K562 (cell line): Measurements from ENCODE around the gene OR12D3. TPM values are rescaled to one million over a fixed set of nuclear protein-coding genes. Genes with fewer than 3 reads are reported as not detected.

Experiments used
- ATAC-seq: fragments of 200-7000 bp; cut with Tn5 transposase; 3 replicates; pipeline ENCODE4 v1.9.1; 2020; ENCODE audit warnings: moderate library complexity
- BruUV-seq: library from RNA; stranded (reverse); fragments of 400-500 nt; replicated peaks from 2 replicates; lab custom pipeline; 2021; lab: Mats Ljungman, UMichigan
- CTCF ChIA-PET: fragments of 300-600 bp; formaldehyde crosslinking; extraction: SDS; loops from one replicate; lab custom pipeline; 2021; ENCODE audit warnings: low intra/inter-chr PET ratio; lab: Yijun Ruan, JAX
- POLR2A ChIA-PET: fragments of 300-600, 350-650 bp; sonication (Branson Sonifier 250); formaldehyde crosslinking; extraction: SDS; loops from one replicate; lab custom pipeline; 2021; ENCODE audit warnings: antibody characterized with exemption, inconsistent platforms; lab: Yijun Ruan, JAX
- DNase-seq, 4 experiments: peaks; one replicate each; pipeline versions ENCODE4 v3.0.0 to v3.0.0-alpha.2; 2011 to 2018; ENCODE audit warnings: low spot score in 3 of 4, mixed read lengths in 3 of 4; ENCODE audit errors: extremely low read depth in 1 of 4
- FAIRE-seq: peaks from 2 replicates; lab custom pipeline; 2011; peaks lifted over from hg19 to GRCh38; lab: Jason Lieb, UNC
- H2AFZ ChIP-seq: 2 replicates; pipeline ENCODE4 v1.6.0; 2011; ENCODE audit warnings: low read depth, low read length, control low read depth, inconsistent platforms
- H3K27ac ChIP-seq: fragments of 200-600 bp; 3 replicates; pipeline ENCODE4 v1.8.0; 2011; ENCODE audit warnings: low read depth, mild to moderate bottlenecking, control low read depth, inconsistent platforms, low read length, moderate library complexity, mixed read lengths; ENCODE audit errors: extremely low read depth
- H3K27me3 ChIP-seq, 2 experiments: fragments of 300-600 bp in 1 of 2; 2 replicates in 1 of 2; 3 replicates in 1 of 2; pipeline versions ENCODE4 v1.6.0 to v1.8.0; 2011; ENCODE audit warnings: inconsistent platforms in 2 of 2, low read length in 2 of 2, mild to moderate bottlenecking in 1 of 2, mixed read lengths in 1 of 2, moderate library complexity in 1 of 2; ENCODE audit not compliant: control insufficient read depth in 2 of 2, insufficient read depth in 2 of 2
- H3K36me3 ChIP-seq: fragments of 300-600 bp; 3 replicates; pipeline ENCODE4 v1.8.0; 2011; ENCODE audit warnings: mild to moderate bottlenecking, low read length, inconsistent platforms; ENCODE audit not compliant: control insufficient read depth, insufficient read depth
- H3K4me1 ChIP-seq, 2 experiments: fragments of 200-600 bp in 1 of 2; replicated peaks in 1 of 2; 2 replicates in 1 of 2; 3 replicates in 1 of 2; pipeline versions ENCODE4 v1.5.1 to v1.8.0; 2011; ENCODE audit warnings: inconsistent platforms in 2 of 2, low read length in 2 of 2, mild to moderate bottlenecking in 1 of 2, mixed read lengths in 1 of 2, moderate library complexity in 1 of 2; ENCODE audit not compliant: control insufficient read depth in 2 of 2, insufficient read depth in 2 of 2
- H3K4me2 ChIP-seq: 2 replicates; pipeline ENCODE4 v1.6.1; 2011; ENCODE audit warnings: low read length, control low read depth, inconsistent platforms, mixed read lengths; ENCODE audit not compliant: insufficient read depth
- H3K4me3 ChIP-seq: fragments of 200-600 bp; sonication (generic), shearing (Covaris generic); 2 replicates; pipeline ENCODE4 v1.5.1; 2016; ENCODE audit warnings: control low read depth, inconsistent platforms
- H3K79me2 ChIP-seq: fragments of 200-600 bp; 3 replicates; pipeline ENCODE4 v1.8.0; 2011; ENCODE audit warnings: low read length, inconsistent platforms; ENCODE audit not compliant: control insufficient read depth, insufficient read depth
- H3K9ac ChIP-seq, 2 experiments: 2 replicates each; pipeline versions ENCODE4 v1.6.0 to v1.6.1; 2011; ENCODE audit warnings: low read depth in 2 of 2, low read length in 2 of 2, control low read depth in 1 of 2, inconsistent platforms in 1 of 2, mild to moderate bottlenecking in 1 of 2, mixed read lengths in 1 of 2; ENCODE audit not compliant: insufficient read depth in 1 of 2
- H3K9me1 ChIP-seq: one replicate; pipeline ENCODE4 v1.6.0; 2011; ENCODE audit warnings: inconsistent platforms, mild to moderate bottlenecking, low read length, moderate library complexity; ENCODE audit not compliant: control insufficient read depth, insufficient read depth
- H3K9me3 ChIP-seq: replicated peaks from 2 replicates; pipeline ENCODE4 v1.5.1; 2011; ENCODE audit warnings: low read depth, low read length, inconsistent platforms; ENCODE audit not compliant: control insufficient read depth, insufficient read depth
- H4K20me1 ChIP-seq: replicated peaks from 2 replicates; pipeline ENCODE4 v1.6.1; 2011; ENCODE audit warnings: low read length, inconsistent platforms, mixed read lengths; ENCODE audit not compliant: control insufficient read depth, insufficient read depth
- ADNP ChIP-seq: fragments of 200-800 bp; sonication (Bioruptor generic); IDR thresholded peaks from 2 replicates; pipeline ENCODE4 v1.6.1; 2016; ENCODE audit warnings: missing genetic modification characterization, missing compliant biosample characterization
- E4F1 ChIP-seq: fragments of 250-450 bp; sonication (Bioruptor Pico); IDR thresholded peaks from 2 replicates; pipeline ENCODE4 v1.5.0; 2021; ENCODE audit warnings: mild to moderate bottlenecking, borderline replicate concordance
- ETV6 ChIP-seq, 3 experiments: fragments of 150-350 bp in 1 of 3; sonication (generic) in 1 of 3; formaldehyde crosslinking in 1 of 3; IDR thresholded peaks; 2 replicates each; pipeline versions ENCODE4 v1.6.1 to v1.8.0; 2014 to 2022; ENCODE audit warnings: borderline replicate concordance in 2 of 3, low read depth in 2 of 3, antibody characterized with exemption in 1 of 3, low read length in 1 of 3, mild to moderate bottlenecking in 1 of 3, missing genetic modification reagents in 1 of 3
- HDAC1 ChIP-seq, 2 experiments: fragments of 450-650 bp; IDR thresholded peaks; 2 replicates each; pipeline ENCODE4 v1.6.1; 2016 to 2017; ENCODE audit warnings: inconsistent platforms in 1 of 2, mild to moderate bottlenecking in 1 of 2, moderate library complexity in 1 of 2
- SIX5 ChIP-seq, 2 experiments: IDR thresholded peaks; 2 replicates each; pipeline ENCODE4 v1.6.1; 2011; ENCODE audit warnings: low read length in 2 of 2, borderline replicate concordance in 1 of 2, low read depth in 1 of 2, mild to moderate bottlenecking in 1 of 2, moderate library complexity in 1 of 2; ENCODE audit not compliant: insufficient read depth in 1 of 2
- TSC22D4 ChIP-seq: fragments of 450-650 bp; IDR thresholded peaks from 2 replicates; pipeline ENCODE4 v1.6.1; 2016; ENCODE audit warnings: missing genetic modification characterization, missing biosample characterization, control low read depth
- ZNF584 ChIP-seq: fragments of 200-800 bp; sonication (Bioruptor generic); IDR thresholded peaks from 2 replicates; pipeline ENCODE4 v1.6.1; 2016; ENCODE audit warnings: low read depth, mild to moderate bottlenecking, missing genetic modification characterization, missing compliant biosample characterization
- ZNF668 ChIP-seq: fragments of 250-450 bp; sonication (Bioruptor Pico); IDR thresholded peaks from 2 replicates; pipeline ENCODE4 v1.8.0; 2022; ENCODE audit warnings: mild to moderate bottlenecking, inconsistent platforms
- WGBS: fragments of 100-300 bp; shearing (Covaris generic); methylation state at CpG from one replicate; pipeline ENCODE4 v1.1.6; 2016; ENCODE audit warnings: low coverage, mixed read lengths; ENCODE audit not compliant: insufficient coverage; ENCODE audit errors: missing lambda C conversion rate; 5-methylcytosine and 5-hydroxymethylcytosine counted together
- in situ Hi-C: fragments of 300-500 bp; cut with MboI; formaldehyde crosslinking; loops from 4 replicates; pipeline ENCODE4 v1.15.0; 2018; ENCODE audit warnings: inconsistent platforms, mixed read lengths
- intact Hi-C: fragments of 100-400 bp; cut with micrococcal nuclease; formaldehyde crosslinking; loops from 2 replicates; pipeline ENCODE4 v1.14.2; 2022
- polyA plus RNA-seq, 8 experiments: library from polyadenylated mRNA; depleted of rRNA in 4 of 8; stranded (reverse) in 5 of 8; unstranded in 3 of 8; fragments of >200 nt; fragmentation: Nextera tagmentation in 2 of 8; fragmentation: Illumina TruSeq in 1 of 8; extraction: Ambion mirVana in 2 of 8; extraction: Trizol in 1 of 8; gene quantifications; 2 replicates each; pipeline versions ENCODE4 v1.2.1 to v1.2.3, GENCODE V29; 2011 to 2014; ENCODE audit warnings: inconsistent platforms in 1 of 8, missing spikeins in 1 of 8
- total RNA-seq, 7 experiments: library from RNA; depleted of rRNA in 6 of 7; stranded (reverse); fragments of >200 nt in 6 of 7; fragmentation: Illumina TruSeq in 2 of 7; extraction: Trizol in 2 of 7; gene quantifications; 2 replicates each; pipeline versions ENCODE4 v1.2.1 to v1.2.3, GENCODE V29; 2011 to 2021; ENCODE audit warnings: low replicate concordance in 1 of 7

Gene OR12D3
- total and polyA plus RNA-seq, 9 of the 15 experiments (the other 6 are each of a cell fraction or from before 2014, with no cell fraction given) = not detected

GRCh38 chr6:29424168-29424567 lies 49.1 kb upstream of the OR12D3 start:
- Histone ChIP-seq H3K36me3 (no peaks in the 10 kb centered on the region), H3K4me2 (no peak overlapping the region), H3K27ac (no peak overlapping the region), H3K9me1 (no peaks in the 10 kb centered on the region), H3K9me3 (no peaks in the 10 kb centered on the region), H2AFZ (no peak overlapping the region)
- POLR2A ChIA-PET = interaction anchor here (1.4 kb wide), 1 partner anchor 11 kb away, joined by 4 read pairs; no protein-coding TSS in a partner anchor
- ATAC-seq (no peak), DNase-seq (no peak), FAIRE-seq (no peak)
- CTCF ChIA-PET = interaction anchor here (1.6 kb wide), 1 partner anchor 165 kb away, joined by 4 read pairs; no protein-coding TSS in a partner anchor
- TF ChIP-seq TSC22D4 (no peak), ZNF668 (CRISPR knock-in tag) (no peak), ETV6 (IDR thresholded peaks at IDR 0.05; ENCODE audit: borderline replicate concordance in 1 of 2, low read depth in 2 of 2, low read length in 1 of 2) (no peak), ETV6 (CRISPR knock-in tag; IDR thresholded peaks at IDR 0.05; ENCODE audit: borderline replicate concordance) (no peak), HDAC1 (IDR thresholded peaks at IDR 0.05) (no peak), ADNP (tag) (no peak), ZNF584 (CRISPR knock-in tag) (no peak), E4F1 (no peak), SIX5 (IDR thresholded peaks at IDR 0.05; ENCODE audit: borderline replicate concordance in 1 of 2, insufficient read depth in 1 of 2, low read depth in 1 of 2, low read length in 2 of 2) (no peak)
- TF ChIP-seq, all 486 proteins: peak for 0
- Histone ChIP-seq H3K79me2 (no peaks in the 10 kb centered on the region), H3K4me1 (no peaks in the 10 kb centered on the region), H3K27me3 (peaks cover 0 to 8% of the 10 kb centered on the region in 2 experiments; a peak in 3 of 5 replicates), H3K4me3 (no peak overlapping the region), H4K20me1 (no peaks in the 10 kb centered on the region), H3K9ac (no peak overlapping the region)
- intact Hi-C loops = no loop called here
- no TSS peak for BruUV-seq
- WGBS = 0% methylated on average over 2 of the region's 2 CpGs
- in situ Hi-C loops = no loop called here
